HG03135 (cell line): ENCODE measurements around the gene GPRIN2.
"Not testable (repeated sequence)": the region's sequence is repeated elsewhere in the genome, so short reads cannot be mapped to it uniquely, and the experiment has no call there.

Experiments used
- ATAC-seq: cut with Tn5 transposase; IDR thresholded peaks from one replicate; pipeline ENCODE4 v1.9.1; 2021; ENCODE audit warnings: mild to moderate bottlenecking, moderate library complexity; ENCODE audit not compliant: unreplicated experiment

Gene GPRIN2

GRCh38 chr10:46538155-46538554, 18.3 kb downstream of the GPRIN2 start:
- ATAC-seq = no peak

- ATAC-seq = no peak
Observed at GRCh38 chr10:46537309-46537708, 19.1 kb downstream of the GPRIN2 start.

GRCh38 chr10:46536781-46537180, 19.7 kb downstream of the GPRIN2 start:
- ATAC-seq = no peak

- ATAC-seq = no peak
Observed at GRCh38 chr10:46536171-46536570, 20.3 kb downstream of the GPRIN2 start.

GRCh38 chr10:46534828-46535524, 21.5 kb downstream of the GPRIN2 start:
- ATAC-seq = no peak

- ATAC-seq = not testable (repeated sequence)
Observed at GRCh38 chr10:46532256-46532655, 24.2 kb downstream of the GPRIN2 start.

- ATAC-seq = no peak
Observed at GRCh38 chr10:46530249-46531186, 25.9 kb downstream of the GPRIN2 start.

GRCh38 chr10:46529742-46530141, 26.7 kb downstream of the GPRIN2 start:
- ATAC-seq = not testable (repeated sequence)

GRCh38 chr10:46528675-46529615, 27.5 kb downstream of the GPRIN2 start:
- no peak for ATAC-seq

GRCh38 chr10:46528171-46528671, 28.2 kb downstream of the GPRIN2 start:
- no peak for ATAC-seq

GRCh38 chr10:46527241-46527811, 29.1 kb downstream of the GPRIN2 start:
- no peak for ATAC-seq

- no peak for ATAC-seq
Observed at GRCh38 chr10:46526682-46527038, 29.8 kb downstream of the GPRIN2 start.

- no peak for ATAC-seq
Observed at GRCh38 chr10:46525824-46526681, 30.4 kb downstream of the GPRIN2 start.

GRCh38 chr10:46525177-46525823, 31.2 kb downstream of the GPRIN2 start:
- ATAC-seq = no peak

- no peak for ATAC-seq
Observed at GRCh38 chr10:46524472-46525176, 31.8 kb downstream of the GPRIN2 start.

GRCh38 chr10:46523962-46524471, 32.4 kb downstream of the GPRIN2 start:
- ATAC-seq = no peak

GRCh38 chr10:46523119-46523961, 33.1 kb downstream of the GPRIN2 start:
- no peak for ATAC-seq
